Smooth muscle cell (in vitro differentiated cells): ENCODE measurements around the gene TESK2. TPM values are rescaled to one million over a fixed set of nuclear protein-coding genes. Genes with fewer than 3 reads are reported as not detected.

Experiments
- DNase-seq: peaks from one replicate; lab custom pipeline; 2025; ENCODE audit not compliant: unreplicated experiment; lab: John Stamatoyannopoulos, UW
- H2AFZ ChIP-seq: fragments of 200-600 bp; sonication (generic); 2 replicates; pipeline ENCODE4 v1.6.0; 2016; ENCODE audit warnings: antibody characterized with exemption, low read depth, mild to moderate bottlenecking
- H3F3A ChIP-seq: fragments of 200-600 bp; sonication (generic); 2 replicates; pipeline ENCODE4 v1.6.0; 2017; ENCODE audit warnings: antibody characterized with exemption, low read depth
- H3K27ac ChIP-seq: fragments of 200-600 bp; sonication (generic); 2 replicates; pipeline ENCODE4 v1.5.1; 2016; ENCODE audit warnings: low read depth, mild to moderate bottlenecking
- H3K27me3 ChIP-seq: fragments of 200-600 bp; sonication (generic); 2 replicates; pipeline ENCODE4 v1.6.1; 2016; ENCODE audit warnings: low read depth, mild to moderate bottlenecking
- H3K36me3 ChIP-seq: fragments of 200-600 bp; sonication (generic); 2 replicates; pipeline ENCODE4 v1.5.1; 2016; ENCODE audit warnings: low read depth
- H3K4me1 ChIP-seq: fragments of 200-600 bp; sonication (generic); 2 replicates; pipeline ENCODE4 v1.5.1; 2016; ENCODE audit warnings: low read depth
- H3K4me2 ChIP-seq: fragments of 200-600 bp; sonication (generic); 2 replicates; pipeline ENCODE4 v1.6.0; 2016; ENCODE audit warnings: mild to moderate bottlenecking
- H3K4me3 ChIP-seq: fragments of 200-600 bp; sonication (generic); 2 replicates; pipeline ENCODE4 v1.5.1; 2016; ENCODE audit warnings: mild to moderate bottlenecking
- H3K79me2 ChIP-seq: fragments of 200-600 bp; sonication (generic); 2 replicates; pipeline ENCODE4 v1.6.0; 2016; ENCODE audit warnings: low read depth, mild to moderate bottlenecking
- H3K9ac ChIP-seq: fragments of 200-600 bp; sonication (generic); 2 replicates; pipeline ENCODE4 v1.6.0; 2016; ENCODE audit warnings: low read depth
- H3K9me3 ChIP-seq: fragments of 200-600 bp; sonication (generic); replicated peaks from 2 replicates; pipeline ENCODE4 v1.5.1; 2016; ENCODE audit warnings: low read depth
- H4K20me1 ChIP-seq: fragments of 200-600 bp; sonication (generic); 2 replicates; pipeline ENCODE4 v1.6.0; 2016; ENCODE audit warnings: low read depth
- WGBS: methylation state at CpG from one replicate; pipeline ENCODE4 v1.1.7; 2016; ENCODE audit warnings: low lambda C conversion rate; 5-methylcytosine and 5-hydroxymethylcytosine counted together
- polyA plus RNA-seq: library from polyadenylated mRNA; unstranded; fragments of >200 nt; fragmentation: Nextera tagmentation; extraction: Ambion mirVana; gene quantifications from 2 replicates; pipeline ENCODE4 v1.2.1, GENCODE V29; 2016
- total RNA-seq: library from RNA; depleted of rRNA; stranded (reverse); fragments of >200 nt; gene quantifications from 2 replicates; pipeline ENCODE4 v1.2.3, GENCODE V29; 2014
- TF ChIP-seq, protein P1 (sequence below): fragments of 200-600 bp; sonication (generic); IDR thresholded peaks from 2 replicates; pipeline ENCODE4 v1.5.1; 2017; ENCODE audit warnings: borderline replicate concordance, mild to moderate bottlenecking, antibody characterized with exemption; ENCODE audit not compliant: insufficient read depth, poor library complexity, severe bottlenecking

The TESK2 gene
- total and polyA plus RNA-seq, 2 experiments from 2014 or later = 1.3 to 4.3 TPM

DNA sequence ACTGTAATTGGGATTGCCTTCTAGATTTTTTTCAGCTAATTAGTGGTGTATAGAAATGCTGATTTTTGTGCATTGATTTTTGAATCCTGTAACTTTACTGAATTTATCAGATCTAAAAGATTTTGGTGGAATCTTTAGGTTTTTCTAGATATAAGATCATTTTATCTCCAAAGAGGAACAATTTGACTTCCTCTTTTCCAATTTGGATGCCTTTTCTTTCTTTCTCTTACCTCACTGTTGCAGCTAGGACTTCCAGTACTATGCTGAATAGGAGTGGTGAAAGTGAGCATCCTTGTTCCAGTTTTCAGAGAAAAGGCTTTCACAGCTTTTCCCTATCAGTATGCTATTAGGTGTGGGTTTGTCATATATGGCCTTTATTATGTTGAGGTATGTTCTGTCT is 53.6 kb downstream of the TESK2 start:
- no peaks in the 10 kb centered on the region for H3K4me1 ChIP-seq
- H3K4me3 ChIP-seq = no peak overlapping the region
- TF ChIP-seq, protein P1, sequence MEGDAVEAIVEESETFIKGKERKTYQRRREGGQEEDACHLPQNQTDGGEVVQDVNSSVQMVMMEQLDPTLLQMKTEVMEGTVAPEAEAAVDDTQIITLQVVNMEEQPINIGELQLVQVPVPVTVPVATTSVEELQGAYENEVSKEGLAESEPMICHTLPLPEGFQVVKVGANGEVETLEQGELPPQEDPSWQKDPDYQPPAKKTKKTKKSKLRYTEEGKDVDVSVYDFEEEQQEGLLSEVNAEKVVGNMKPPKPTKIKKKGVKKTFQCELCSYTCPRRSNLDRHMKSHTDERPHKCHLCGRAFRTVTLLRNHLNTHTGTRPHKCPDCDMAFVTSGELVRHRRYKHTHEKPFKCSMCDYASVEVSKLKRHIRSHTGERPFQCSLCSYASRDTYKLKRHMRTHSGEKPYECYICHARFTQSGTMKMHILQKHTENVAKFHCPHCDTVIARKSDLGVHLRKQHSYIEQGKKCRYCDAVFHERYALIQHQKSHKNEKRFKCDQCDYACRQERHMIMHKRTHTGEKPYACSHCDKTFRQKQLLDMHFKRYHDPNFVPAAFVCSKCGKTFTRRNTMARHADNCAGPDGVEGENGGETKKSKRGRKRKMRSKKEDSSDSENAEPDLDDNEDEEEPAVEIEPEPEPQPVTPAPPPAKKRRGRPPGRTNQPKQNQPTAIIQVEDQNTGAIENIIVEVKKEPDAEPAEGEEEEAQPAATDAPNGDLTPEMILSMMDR = no peak
- H3K4me2 ChIP-seq = no peak overlapping the region
- no peaks in the 10 kb centered on the region for H3K36me3 ChIP-seq
- no peak overlapping the region for H3K27ac ChIP-seq
- no peak overlapping the region for H3K9ac ChIP-seq
- H2AFZ ChIP-seq = no peak overlapping the region
- no peaks in the 10 kb centered on the region for H3K27me3 ChIP-seq
- H3F3A ChIP-seq = no peaks in the 10 kb centered on the region
- no peaks in the 10 kb centered on the region for H3K79me2 ChIP-seq
- DNase-seq = no peak
- no peaks in the 10 kb centered on the region for H4K20me1 ChIP-seq
- no peaks in the 10 kb centered on the region for H3K9me3 ChIP-seq

GRCh38 chr1:45430490-45430889 is 60.5 kb downstream of the TESK2 start:
- H3K4me1 ChIP-seq = no peaks in the 10 kb centered on the region
- no peaks in the 10 kb centered on the region for H3K9me3 ChIP-seq
- H4K20me1 ChIP-seq = no peaks in the 10 kb centered on the region
- no peak overlapping the region for H3K9ac ChIP-seq
- TF ChIP-seq, protein P1 = no peak
- no peaks in the 10 kb centered on the region for H3K79me2 ChIP-seq
- no peaks in the 10 kb centered on the region for H3K36me3 ChIP-seq
- H2AFZ ChIP-seq = no peak overlapping the region
- no peak overlapping the region for H3K4me3 ChIP-seq
- H3K27ac ChIP-seq = no peak overlapping the region
- H3F3A ChIP-seq = no peaks in the 10 kb centered on the region
- 92% methylated on average over 5 of the region's 5 CpGs for WGBS
- H3K27me3 ChIP-seq = no peaks in the 10 kb centered on the region
- H3K4me2 ChIP-seq = no peak overlapping the region
- DNase-seq = no peak

DNA sequence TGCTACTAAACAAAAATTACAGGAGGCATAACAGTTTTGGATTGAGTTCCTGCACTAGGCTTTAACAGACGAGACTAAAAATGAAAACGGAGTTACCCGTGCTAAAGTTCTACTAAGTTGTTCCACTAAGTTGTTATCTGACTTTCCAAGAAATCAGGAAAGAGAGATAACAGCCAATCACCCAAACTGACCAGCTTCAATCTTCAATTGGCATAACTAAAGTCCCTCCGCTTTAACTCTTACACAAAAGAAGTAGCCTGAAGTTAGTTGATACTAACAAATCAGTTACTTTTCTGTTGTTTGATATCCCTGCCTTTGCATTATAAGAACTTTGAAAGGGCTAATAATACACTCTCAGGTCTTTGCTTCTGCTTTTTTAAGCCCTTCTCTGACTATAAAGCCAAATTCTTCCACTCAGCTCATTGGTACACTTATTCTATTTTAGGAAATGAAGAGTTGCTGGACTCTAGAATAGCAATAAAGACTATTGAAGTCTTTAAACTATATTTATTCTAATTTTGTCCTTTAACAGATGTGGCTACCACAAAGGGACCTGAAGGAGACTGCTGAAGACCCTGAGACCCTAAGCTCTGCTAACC is 61.3 kb downstream of the TESK2 start:
- Histone ChIP-seq H3K27ac (no peak overlapping the region), H3K36me3 (no peaks in the 10 kb centered on the region), H4K20me1 (no peaks in the 10 kb centered on the region), H3K27me3 (no peaks in the 10 kb centered on the region), H3K9ac (no peak overlapping the region), H3K4me2 (no peak overlapping the region), H3K9me3 (no peaks in the 10 kb centered on the region), H2AFZ (no peak overlapping the region), H3K4me3 (no peak overlapping the region), H3K79me2 (no peaks in the 10 kb centered on the region), H3F3A (no peaks in the 10 kb centered on the region), H3K4me1 (no peaks in the 10 kb centered on the region)
- no peak for DNase-seq
- TF ChIP-seq, protein P1 = no peak
- 79% methylated on average over 4 of the region's 4 CpGs for WGBS
